Activated CD4-positive, alpha-beta T cell treated with anti-CD3 and anti-CD28 coated beads for 36 hours (primary cell): ENCODE results near the gene SLC25A53. TPM values are rescaled to one million over a fixed set of nuclear protein-coding genes. Genes with fewer than 3 reads are reported as not detected.
"Not testable (repeated sequence)": the region's sequence is repeated elsewhere in the genome, so short reads cannot be mapped to it uniquely, and the experiment has no call there.

Experiments
- ATAC-seq: fragments of 200-7000 bp; cut with Tn5 transposase; one replicate; pipeline ENCODE4 v1.10.0; 2021; ENCODE audit warnings: mild to moderate bottlenecking, moderate library complexity
- CTCF ChIA-PET: fragments of 350-600 bp; sonication (Branson Sonifier 250); formaldehyde crosslinking; loops from one replicate; lab custom pipeline; 2021; ENCODE audit warnings: antibody characterized with exemption; lab: Charles Lee
- POLR2A ChIA-PET: fragments of 350-600 bp; sonication (Branson Sonifier 250); formaldehyde crosslinking; loops from one replicate; lab custom pipeline; 2021; ENCODE audit warnings: antibody characterized with exemption, inconsistent platforms; lab: Charles Lee
- DNase-seq: peaks from one replicate; pipeline ENCODE4 v3.0.0-alpha.2; 2020
- H3K27ac Mint-ChIP-seq: one replicate; pipeline ENCODE4 v1.8.0; 2021; ENCODE audit warnings: mixed read lengths
- H3K27me3 Mint-ChIP-seq: one replicate; pipeline ENCODE4 v1.8.0; 2021; ENCODE audit warnings: mixed read lengths
- H3K36me3 Mint-ChIP-seq: one replicate; pipeline ENCODE4 v1.8.0; 2021; ENCODE audit warnings: low read depth, mixed read lengths
- H3K4me1 Mint-ChIP-seq: one replicate; pipeline ENCODE4 v1.8.0; 2021; ENCODE audit warnings: mixed read lengths
- H3K4me3 Mint-ChIP-seq: one replicate; pipeline ENCODE4 v1.8.0; 2021; ENCODE audit warnings: mild to moderate bottlenecking, moderate library complexity, mixed read lengths
- H3K9me3 Mint-ChIP-seq: one replicate; pipeline ENCODE4 v1.8.0; 2021; ENCODE audit warnings: low read depth, mixed read lengths
- intact Hi-C, 2 experiments: fragments of 100-400 bp; cut with DNase I in 1 of 2; cut with micrococcal nuclease in 1 of 2; formaldehyde crosslinking; loops; one replicate each; pipeline versions ENCODE4 v1.14.2 to v1.15.1; 2022 to 2024; cut with DNase I, micrococcal nuclease
- total RNA-seq, 2 experiments: library from RNA; stranded (reverse); gene quantifications; one replicate each; pipeline ENCODE4 v1.2.3, GENCODE V29; 2021

The SLC25A53 gene
- total RNA-seq, 2 experiments from 2014 or later, result 3.5 to 5.1 TPM

DNA sequence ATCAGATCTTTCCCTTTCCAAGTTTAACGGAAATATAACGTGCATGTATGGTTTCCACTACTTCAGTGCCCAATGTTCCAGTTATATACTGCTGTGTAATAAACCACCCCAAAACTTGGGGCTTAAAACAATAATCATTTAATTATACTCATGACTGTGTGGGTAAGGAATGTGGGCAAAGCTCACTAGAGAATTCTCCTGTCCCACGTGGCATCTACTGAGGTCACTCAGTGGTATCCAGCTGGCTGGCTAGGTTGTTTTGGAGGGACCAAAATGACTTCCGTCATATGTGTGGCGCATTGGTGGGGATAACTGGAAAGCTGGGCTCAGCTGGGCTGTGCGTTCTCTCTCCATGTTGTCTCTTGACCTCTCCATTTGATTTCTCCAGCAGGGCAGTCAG is 26.0 kb downstream of the SLC25A53 start:
- intact Hi-C loops, result no loop called here
- H3K27me3 Mint-ChIP-seq, result no peaks in the 10 kb centered on the region
- CTCF ChIA-PET, result no interaction called here
- no peak overlapping the region for H3K27ac Mint-ChIP-seq
- peaks cover 17% of the 10 kb centered on the region for H3K4me1 Mint-ChIP-seq
- peaks cover 12% of the 10 kb centered on the region for H3K36me3 Mint-ChIP-seq
- POLR2A ChIA-PET, result no interaction called here
- ATAC-seq, result no peak
- H3K9me3 Mint-ChIP-seq, result no peaks in the 10 kb centered on the region
- no peak for DNase-seq
- no peak overlapping the region for H3K4me3 Mint-ChIP-seq

DNA sequence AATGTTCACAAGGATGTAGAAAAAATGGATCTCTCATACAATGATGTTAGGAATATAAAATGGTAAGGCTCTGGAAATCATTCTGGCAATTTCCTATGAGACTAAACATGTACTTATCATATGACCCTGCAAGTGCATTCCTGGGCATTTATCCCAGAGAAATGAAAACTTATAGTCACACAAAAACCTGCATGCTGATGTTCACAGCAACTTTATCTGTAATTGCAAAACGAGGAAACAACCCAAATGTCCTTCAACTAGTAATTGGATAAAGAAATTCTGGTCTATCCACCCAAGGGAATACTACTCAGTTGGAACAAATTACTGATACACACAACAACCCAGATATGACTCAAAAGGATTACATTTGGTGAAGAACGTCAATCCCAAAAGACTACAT is 30.0 kb downstream of the SLC25A53 start:
- intact Hi-C loops, result no loop called here
- no peak for ATAC-seq
- Mint-ChIP-seq H3K36me3 (peaks cover 15% of the 10 kb centered on the region), H3K27me3 (no peaks in the 10 kb centered on the region), H3K4me3 (no peak overlapping the region), H3K27ac (no peak overlapping the region), H3K4me1 (peaks cover 19% of the 10 kb centered on the region), H3K9me3 (no peaks in the 10 kb centered on the region)
- DNase-seq, result no peak
- POLR2A ChIA-PET, result no interaction called here
- CTCF ChIA-PET, result interaction anchor here (1.6 kb wide), 1 partner anchor 27 kb away, joined by 4 read pairs; no protein-coding TSS in a partner anchor

DNA sequence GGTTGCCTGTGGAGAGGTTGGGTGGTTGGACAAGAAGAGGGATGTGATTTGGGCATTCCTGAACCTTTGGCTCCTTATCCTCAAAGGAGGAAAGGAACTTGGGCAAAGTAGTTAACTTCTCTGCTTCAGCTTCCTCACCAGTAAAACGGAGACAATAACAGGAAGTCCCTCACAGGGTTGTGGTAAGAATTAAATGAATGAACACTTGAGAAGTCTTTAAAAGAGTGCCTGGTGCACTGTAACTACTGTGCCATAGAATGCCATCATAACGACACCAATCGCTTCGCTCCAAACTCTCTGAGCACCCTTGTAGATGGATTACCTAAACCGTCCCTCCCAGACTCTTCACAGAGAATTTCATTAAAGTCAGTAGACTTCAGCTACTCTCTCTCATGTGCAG is 34.0 kb downstream of the SLC25A53 start:
- Mint-ChIP-seq H3K4me1 (peaks cover 41% of the 10 kb centered on the region), H3K27me3 (no peaks in the 10 kb centered on the region), H3K9me3 (no peaks in the 10 kb centered on the region), H3K36me3 (peaks cover 2% of the 10 kb centered on the region), H3K4me3 (no peak overlapping the region), H3K27ac (peak overlapping the region; percentile 58)
- ATAC-seq (peak; percentile 94), DNase-seq (peak; percentile 11)
- CTCF ChIA-PET, result interaction anchor here (0.5 to 1.0 kb wide), 2 partner anchors 9 to 19 kb away, joined by 3 read pairs; no protein-coding TSS in a partner anchor
- intact Hi-C loops, result no loop called here
- POLR2A ChIA-PET, result no interaction called here

DNA sequence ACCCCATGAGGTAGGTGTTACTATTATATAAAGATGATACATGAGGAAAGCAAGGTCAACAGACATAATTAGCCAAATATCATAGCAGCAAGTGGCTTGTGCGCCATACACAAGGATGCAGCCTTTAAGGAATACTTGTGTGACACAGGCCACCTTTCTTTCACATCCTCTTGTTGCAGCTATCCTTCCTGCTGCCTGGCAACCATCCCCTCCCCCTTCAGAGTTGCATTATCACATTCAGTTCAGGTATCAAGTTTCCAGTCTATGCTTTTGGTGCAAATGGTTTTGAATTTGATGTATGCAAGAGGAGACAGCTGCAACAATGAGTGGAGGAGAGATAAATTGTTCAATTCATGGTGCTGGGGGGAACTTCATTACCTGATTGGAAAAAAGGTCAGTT is 38.0 kb downstream of the SLC25A53 start:
- H3K27me3 Mint-ChIP-seq, result no peaks in the 10 kb centered on the region
- ChIA-PET CTCF (no interaction called here), POLR2A (no interaction called here)
- H3K4me1 Mint-ChIP-seq, result peaks cover 46% of the 10 kb centered on the region
- no peak overlapping the region for H3K4me3 Mint-ChIP-seq
- no peaks in the 10 kb centered on the region for H3K36me3 Mint-ChIP-seq
- H3K27ac Mint-ChIP-seq, result no peak overlapping the region
- peak; percentile 11 for DNase-seq
- intact Hi-C loops, result no loop called here
- ATAC-seq, result no peak
- H3K9me3 Mint-ChIP-seq, result no peaks in the 10 kb centered on the region

DNA sequence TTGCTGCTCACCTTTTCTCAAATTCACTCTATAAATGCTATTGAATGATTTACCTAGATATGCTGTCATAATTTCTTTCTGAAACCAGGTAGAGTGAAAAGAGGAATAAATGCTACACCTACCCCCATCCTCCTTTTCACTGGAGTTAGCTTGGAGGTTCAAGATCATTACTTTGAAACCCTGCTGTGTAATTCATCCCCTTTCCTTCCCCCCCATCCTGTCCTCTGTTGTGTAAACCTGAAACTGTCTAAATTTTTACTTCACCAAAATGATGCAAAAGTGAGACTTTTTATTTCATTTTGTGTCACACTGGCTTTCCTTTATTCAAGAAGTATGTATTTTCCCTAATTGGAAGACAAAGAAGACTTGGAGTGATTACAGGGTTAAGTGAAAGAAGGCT is 39.0 kb downstream of the SLC25A53 start:
- Mint-ChIP-seq H3K27ac (no peak overlapping the region), H3K27me3 (no peaks in the 10 kb centered on the region), H3K36me3 (no peaks in the 10 kb centered on the region), H3K9me3 (no peaks in the 10 kb centered on the region), H3K4me3 (no peak overlapping the region), H3K4me1 (peaks cover 39% of the 10 kb centered on the region)
- intact Hi-C loops, result no loop called here
- ChIA-PET CTCF (no interaction called here), POLR2A (no interaction called here)
- DNase-seq (no peak), ATAC-seq (peak; percentile 64)

DNA sequence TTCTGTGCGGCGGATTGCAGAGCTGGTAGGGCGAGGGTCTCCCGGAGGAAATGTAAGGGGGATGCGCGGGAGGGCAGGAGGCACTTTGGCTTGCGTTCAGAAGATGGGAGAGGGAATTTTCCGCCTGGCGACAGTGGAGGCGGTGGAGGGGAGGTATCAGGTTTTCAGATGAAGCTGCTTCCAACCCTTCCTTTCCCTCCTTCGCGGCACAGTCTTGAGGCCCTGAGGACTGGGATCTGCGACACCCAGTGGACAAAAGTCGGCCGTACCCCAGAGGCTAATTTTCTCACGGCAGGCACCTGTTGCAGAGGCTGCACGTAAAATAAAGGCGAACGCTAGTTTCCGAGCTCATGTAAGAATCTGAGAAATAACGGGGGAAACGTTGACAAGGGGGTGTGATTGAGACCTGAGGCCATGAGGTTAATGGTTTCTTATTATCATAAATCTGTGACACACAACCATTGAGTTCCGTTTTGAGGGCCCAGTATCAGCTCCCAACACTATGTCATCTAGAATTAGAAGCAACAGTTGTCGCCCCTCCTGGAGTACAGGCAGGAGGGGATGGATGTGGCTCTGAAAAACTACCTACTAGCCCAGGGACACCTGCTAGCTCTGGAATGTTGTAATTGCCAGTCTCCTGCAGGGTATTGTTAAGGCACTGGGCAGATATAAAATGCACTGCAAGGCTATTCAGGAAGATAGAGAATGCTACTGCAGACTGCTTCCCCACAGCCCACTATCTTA is 43.4 kb downstream of the SLC25A53 start:
- peak overlapping the region; percentile 65 for H3K27ac Mint-ChIP-seq
- peak overlapping the region; percentile 74 for H3K4me3 Mint-ChIP-seq
- H3K4me1 Mint-ChIP-seq, result peaks cover 36% of the 10 kb centered on the region
- DNase-seq, result peak; percentile 70
- peak; percentile 73 for ATAC-seq
- POLR2A ChIA-PET, result no interaction called here
- intact Hi-C loops, result loop anchor here (1.0 to 5.0 kb wide), 4 partner anchors 15 to 281 kb away; partner anchors contain the start of gene RAB9B (in 1 of the 2)
- no peaks in the 10 kb centered on the region for H3K27me3 Mint-ChIP-seq
- H3K9me3 Mint-ChIP-seq, result no peaks in the 10 kb centered on the region
- no peaks in the 10 kb centered on the region for H3K36me3 Mint-ChIP-seq
- CTCF ChIA-PET, result interaction anchor here (0.7 to 2.3 kb wide), 8 partner anchors 8 to 417 kb away, joined by 3 to 22 read pairs (median 4); no protein-coding TSS in a partner anchor

DNA sequence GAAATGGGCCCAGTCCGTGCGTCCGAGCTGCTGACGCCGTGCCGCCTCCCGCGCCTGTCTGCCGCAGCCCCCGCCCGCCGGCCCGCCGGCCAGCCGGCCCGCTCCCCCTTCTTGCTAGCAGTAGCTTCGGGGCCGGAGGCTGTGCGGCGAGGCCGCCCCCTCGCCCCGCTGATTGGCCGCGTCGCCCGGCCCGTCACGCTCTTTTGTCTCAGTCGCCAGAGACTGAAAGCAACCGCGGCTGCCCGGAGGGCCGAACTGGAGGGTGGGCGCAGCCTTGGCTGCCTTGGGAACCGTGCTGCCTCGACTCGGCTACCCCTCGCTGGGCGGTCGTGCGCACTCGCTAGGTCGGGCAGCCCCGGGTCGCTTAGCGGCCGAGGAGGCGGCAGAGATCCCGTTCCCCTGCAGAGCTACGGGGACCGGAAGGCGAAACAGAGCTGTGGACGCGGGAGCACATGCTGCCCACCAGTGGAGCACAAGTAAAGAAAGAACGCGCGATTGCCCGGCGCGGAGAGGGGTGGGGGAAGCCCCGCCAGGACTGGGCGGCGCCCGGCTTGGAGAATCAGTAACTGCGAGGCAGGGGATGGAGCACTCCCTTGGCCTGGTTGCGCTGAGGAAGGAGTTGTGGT is 44.4 kb downstream of the SLC25A53 start, which contains the start of gene ZCCHC18:
ZCCHC18 (plus strand) TSS at position 198 of the 626 bp plus-strand sequence. CDS start 1,589 bp downstream, outside the sequence.
- Mint-ChIP-seq H3K9me3 (no peaks in the 10 kb centered on the region), H3K36me3 (no peaks in the 10 kb centered on the region), H3K4me1 (peaks cover 27% of the 10 kb centered on the region), H3K27ac (peak within 1 kb of the TSS; percentile 65), H3K27me3 (no peaks in the 10 kb centered on the region), H3K4me3 (peak within 1 kb of the TSS; percentile 74)
- ChIA-PET CTCF (interaction anchor here (0.7 to 2.3 kb wide), 6 partner anchors 9 to 416 kb away, joined by 3 to 22 read pairs (median 6); no protein-coding TSS in a partner anchor), POLR2A (no interaction called here)
- DNase-seq, result peak; percentile 57
- ATAC-seq, result peak; percentile 62
- intact Hi-C loops, result loop anchor here (1.0 to 5.0 kb wide), 3 partner anchors 14 to 280 kb away; partner anchors contain the start of gene RAB9B (in 1 of the 2)

DNA sequence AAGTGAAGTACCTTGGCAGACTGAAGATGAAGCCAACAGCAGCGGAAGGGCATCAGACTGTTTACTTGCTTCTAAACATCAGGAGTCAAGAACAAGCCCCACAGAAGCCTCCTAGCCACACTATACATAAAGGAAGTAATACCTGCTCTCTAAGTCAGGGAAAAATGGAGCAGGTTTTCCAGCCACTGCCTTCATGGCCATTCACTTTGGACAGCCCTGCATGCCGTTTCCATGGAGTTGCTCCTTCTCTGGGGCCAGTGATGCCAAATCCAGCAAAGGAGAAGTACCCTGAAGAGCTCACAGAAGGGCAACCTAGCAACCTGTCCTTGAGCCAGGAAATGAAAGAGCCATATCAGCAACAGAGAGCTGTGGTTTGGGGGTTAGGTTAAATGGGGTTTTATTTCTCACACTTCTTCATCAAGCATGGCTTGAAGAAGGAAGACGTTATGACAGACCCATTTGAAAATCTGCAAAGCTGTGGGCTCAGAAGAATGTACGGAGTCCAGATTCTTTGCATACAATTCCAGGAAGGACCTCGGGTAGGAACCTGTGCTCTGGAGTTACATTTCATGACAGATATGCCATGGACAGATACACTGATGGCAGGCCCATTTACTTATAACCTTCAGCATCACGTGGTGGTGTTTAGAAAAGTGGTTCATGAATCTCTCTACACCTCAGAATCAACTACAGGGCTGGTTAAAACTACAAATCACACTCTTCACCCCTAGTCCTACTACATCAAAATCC is 46.1 kb downstream of the SLC25A53 start:
- H3K9me3 Mint-ChIP-seq, DNase-seq, POLR2A ChIA-PET, H3K27ac Mint-ChIP-seq, H3K36me3 Mint-ChIP-seq, H3K27me3 Mint-ChIP-seq, H3K4me3 Mint-ChIP-seq: not testable (repeated sequence)
- peak; percentile 43 for ATAC-seq
- intact Hi-C loops, result loop anchor here in 1 of 2 experiments (5.0 kb wide), 1 partner anchor 278 kb away; the partner anchor contains the start of gene RAB9B
- H3K4me1 Mint-ChIP-seq, result peaks cover 23% of the 10 kb centered on the region
- CTCF ChIA-PET, result interaction anchor here (1.9 kb wide), 1 partner anchor 265 kb away, joined by 6 read pairs; no protein-coding TSS in a partner anchor

DNA sequence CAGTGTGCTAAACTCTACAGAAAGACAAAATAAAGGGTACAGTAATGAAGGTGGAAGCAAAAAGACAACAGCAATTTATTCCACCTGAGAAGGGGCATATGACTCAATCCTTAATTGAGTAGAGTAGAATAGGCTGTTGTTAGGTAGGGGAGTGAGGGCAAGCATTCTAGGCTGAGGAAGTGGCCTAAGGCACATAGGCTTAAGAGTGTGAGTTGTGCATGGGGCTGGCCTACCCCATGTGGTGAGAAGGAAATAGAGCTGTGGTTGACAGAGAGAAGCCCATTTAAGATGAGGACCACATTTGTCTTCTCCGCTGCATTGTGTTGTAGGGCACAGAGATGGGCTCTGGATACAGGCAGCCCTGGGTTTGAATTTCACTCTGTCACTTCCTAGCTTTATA is 47.9 kb downstream of the SLC25A53 start:
- Mint-ChIP-seq H3K4me1 (peaks cover 23% of the 10 kb centered on the region), H3K27ac (no peak overlapping the region), H3K4me3 (no peak overlapping the region), H3K27me3 (no peaks in the 10 kb centered on the region), H3K36me3 (no peaks in the 10 kb centered on the region), H3K9me3 (no peaks in the 10 kb centered on the region)
- POLR2A ChIA-PET, result no interaction called here
- intact Hi-C loops, result no loop called here
- no peak for DNase-seq
- CTCF ChIA-PET, result no interaction called here
- no peak for ATAC-seq

DNA sequence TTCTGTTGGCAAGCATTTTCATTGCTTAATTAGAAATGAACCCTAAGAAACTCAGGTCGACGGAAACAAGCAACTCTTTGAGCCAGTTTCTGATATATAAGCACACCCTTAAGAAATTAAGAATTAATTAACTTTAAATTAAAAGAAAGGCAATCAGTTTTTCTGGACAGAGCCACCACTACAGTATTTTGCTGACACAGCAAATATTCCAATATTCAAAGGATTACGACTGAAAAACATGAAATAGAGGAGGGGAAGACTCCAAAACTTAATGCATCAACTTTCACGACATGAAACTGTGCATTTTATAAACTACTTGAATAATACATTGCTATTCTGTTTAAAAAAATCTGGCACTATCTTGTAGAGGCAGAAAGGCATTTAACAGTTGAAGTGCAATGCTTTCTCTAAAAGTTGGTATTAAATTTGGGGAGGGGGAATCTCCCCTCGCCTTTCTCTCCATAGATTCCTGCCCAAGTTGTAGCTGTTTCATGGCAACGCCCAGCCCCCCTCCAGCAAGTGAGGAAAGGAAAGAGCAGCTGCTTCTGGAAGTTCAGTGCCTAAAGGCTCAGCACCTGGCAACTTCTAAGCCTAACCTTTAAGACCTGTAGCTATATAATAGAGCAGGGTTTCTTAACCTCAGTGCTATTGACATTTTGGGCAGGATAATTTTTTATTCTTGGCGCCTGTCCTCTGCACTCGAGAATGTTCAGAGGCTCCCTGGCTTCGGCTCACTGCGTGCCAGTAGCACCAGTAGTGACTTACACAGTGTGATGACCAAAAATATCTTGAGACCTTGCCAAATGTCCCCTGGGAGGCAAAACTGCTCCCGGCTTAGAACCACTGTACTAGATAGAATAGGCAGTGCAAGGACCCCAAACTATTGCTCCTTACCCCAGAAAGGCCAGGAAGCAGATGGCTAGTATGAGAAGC is 51.2 kb downstream of the SLC25A53 start:
- no peaks in the 10 kb centered on the region for H3K36me3 Mint-ChIP-seq
- DNase-seq, result no peak
- intact Hi-C loops, result no loop called here
- no peaks in the 10 kb centered on the region for H3K27me3 Mint-ChIP-seq
- ChIA-PET CTCF (no interaction called here), POLR2A (no interaction called here)
- no peak overlapping the region for H3K4me3 Mint-ChIP-seq
- H3K4me1 Mint-ChIP-seq, result peaks cover 10% of the 10 kb centered on the region
- ATAC-seq, result no peak
- H3K27ac Mint-ChIP-seq, result no peak overlapping the region
- H3K9me3 Mint-ChIP-seq, result no peaks in the 10 kb centered on the region
